Breast epithelium (tissue), 3 donors: ENCODE measurements around the gene SLC6A11.

Experiments used
- POLR2A ChIP-seq: fragments of 450-650 bp; IDR thresholded peaks from one replicate; pipeline ENCODE4 v1.6.1; 2016; ENCODE audit warnings: antibody characterized with exemption, mild to moderate bottlenecking, moderate library complexity
- POLR2AphosphoS5 ChIP-seq, 3 donors: sonication (generic); formaldehyde crosslinking; IDR thresholded peaks; one replicate each; pipeline ENCODE4 v1.6.1; 2017; ENCODE audit warnings: antibody characterized with exemption in 3 of 3
- TF ChIP-seq, protein P1 (sequence below), 3 donors: fragments of 450-650 bp; IDR thresholded peaks; one replicate each; pipeline ENCODE4 v1.5.1; 2016 to 2017; ENCODE audit warnings: antibody characterized with exemption in 3 of 3, mild to moderate bottlenecking in 3 of 3, moderate library complexity in 3 of 3

- TF ChIP-seq, protein P1, sequence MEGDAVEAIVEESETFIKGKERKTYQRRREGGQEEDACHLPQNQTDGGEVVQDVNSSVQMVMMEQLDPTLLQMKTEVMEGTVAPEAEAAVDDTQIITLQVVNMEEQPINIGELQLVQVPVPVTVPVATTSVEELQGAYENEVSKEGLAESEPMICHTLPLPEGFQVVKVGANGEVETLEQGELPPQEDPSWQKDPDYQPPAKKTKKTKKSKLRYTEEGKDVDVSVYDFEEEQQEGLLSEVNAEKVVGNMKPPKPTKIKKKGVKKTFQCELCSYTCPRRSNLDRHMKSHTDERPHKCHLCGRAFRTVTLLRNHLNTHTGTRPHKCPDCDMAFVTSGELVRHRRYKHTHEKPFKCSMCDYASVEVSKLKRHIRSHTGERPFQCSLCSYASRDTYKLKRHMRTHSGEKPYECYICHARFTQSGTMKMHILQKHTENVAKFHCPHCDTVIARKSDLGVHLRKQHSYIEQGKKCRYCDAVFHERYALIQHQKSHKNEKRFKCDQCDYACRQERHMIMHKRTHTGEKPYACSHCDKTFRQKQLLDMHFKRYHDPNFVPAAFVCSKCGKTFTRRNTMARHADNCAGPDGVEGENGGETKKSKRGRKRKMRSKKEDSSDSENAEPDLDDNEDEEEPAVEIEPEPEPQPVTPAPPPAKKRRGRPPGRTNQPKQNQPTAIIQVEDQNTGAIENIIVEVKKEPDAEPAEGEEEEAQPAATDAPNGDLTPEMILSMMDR (IDR thresholded peaks at IDR 0.05), result peak in 1 of 3 donors; percentile 15
- TF ChIP-seq POLR2AphosphoS5 (IDR thresholded peaks at IDR 0.05), result no peak
- TF ChIP-seq POLR2A, result no peak
These were observed 125.9 kb downstream of the SLC6A11 start for GRCh38 chr3:10941972-10942371.
